T-helper 1 cell treated with Interleukin-12 subunit alpha and Interleukin-12 subunit beta and Interleukin-4 antibody, amounts not matched to agents 30 μg/mL and 1 μg/mL, for 36 hours (primary cell): Measurements from ENCODE around the gene PRKCE.

Source experiments
- H3K27ac Mint-ChIP-seq: one replicate; pipeline ENCODE4 v1.8.0; 2021; ENCODE audit warnings: mild to moderate bottlenecking, mixed read lengths
- H3K27me3 Mint-ChIP-seq: one replicate; pipeline ENCODE4 v1.8.0; 2021; ENCODE audit warnings: low read depth, mixed read lengths
- H3K36me3 Mint-ChIP-seq: one replicate; pipeline ENCODE4 v1.8.0; 2021; ENCODE audit warnings: low read depth, mixed read lengths
- H3K4me1 Mint-ChIP-seq: one replicate; pipeline ENCODE4 v1.8.0; 2021; ENCODE audit warnings: low read depth, mixed read lengths
- H3K4me3 Mint-ChIP-seq: one replicate; pipeline ENCODE4 v1.8.0; 2021; ENCODE audit warnings: mild to moderate bottlenecking, moderate library complexity, mixed read lengths
- H3K9me3 Mint-ChIP-seq: one replicate; pipeline ENCODE4 v1.8.0; 2021; ENCODE audit warnings: mixed read lengths

The PRKCE gene

GRCh38 chr2:45983213-45983612, 331.7 kb downstream of the PRKCE start:
- H3K4me3 Mint-ChIP-seq = no peak overlapping the region
- no peaks in the 10 kb centered on the region for H3K27me3 Mint-ChIP-seq
- no peaks in the 10 kb centered on the region for H3K9me3 Mint-ChIP-seq
- no peaks in the 10 kb centered on the region for H3K36me3 Mint-ChIP-seq
- no peak overlapping the region for H3K27ac Mint-ChIP-seq
- peaks cover 4% of the 10 kb centered on the region for H3K4me1 Mint-ChIP-seq

GRCh38 chr2:45984366-45984765, 332.9 kb downstream of the PRKCE start:
- H3K36me3 Mint-ChIP-seq = no peaks in the 10 kb centered on the region
- no peak overlapping the region for H3K27ac Mint-ChIP-seq
- peaks cover 2% of the 10 kb centered on the region for H3K4me1 Mint-ChIP-seq
- H3K4me3 Mint-ChIP-seq = no peak overlapping the region
- H3K27me3 Mint-ChIP-seq = no peaks in the 10 kb centered on the region
- H3K9me3 Mint-ChIP-seq = no peaks in the 10 kb centered on the region

- no peak overlapping the region for H3K27ac Mint-ChIP-seq
Observed at GRCh38 chr2:45984896-45985473, 333.5 kb downstream of the PRKCE start.

GRCh38 chr2:45986509-45986908, 335.0 kb downstream of the PRKCE start:
- Mint-ChIP-seq H3K36me3 (no peaks in the 10 kb centered on the region), H3K9me3 (no peaks in the 10 kb centered on the region), H3K4me1 (no peaks in the 10 kb centered on the region), H3K27ac (no peak overlapping the region), H3K27me3 (no peaks in the 10 kb centered on the region), H3K4me3 (no peak overlapping the region)

More at GRCh38 chr2:45984896-45985473, 333.5 kb downstream of the PRKCE start:
- no peaks in the 10 kb centered on the region for H3K36me3 Mint-ChIP-seq
- no peak overlapping the region for H3K4me3 Mint-ChIP-seq
- H3K27me3 Mint-ChIP-seq = no peaks in the 10 kb centered on the region
- no peaks in the 10 kb centered on the region for H3K9me3 Mint-ChIP-seq
- no peaks in the 10 kb centered on the region for H3K4me1 Mint-ChIP-seq

GRCh38 chr2:45987856-45988255, 336.4 kb downstream of the PRKCE start:
- H3K27me3 Mint-ChIP-seq = no peaks in the 10 kb centered on the region
- H3K36me3 Mint-ChIP-seq = no peaks in the 10 kb centered on the region
- no peak overlapping the region for H3K4me3 Mint-ChIP-seq
- H3K27ac Mint-ChIP-seq = no peak overlapping the region
- no peaks in the 10 kb centered on the region for H3K9me3 Mint-ChIP-seq
- no peaks in the 10 kb centered on the region for H3K4me1 Mint-ChIP-seq

GRCh38 chr2:45988879-45989278, 337.4 kb downstream of the PRKCE start:
- no peak overlapping the region for H3K27ac Mint-ChIP-seq
- no peaks in the 10 kb centered on the region for H3K9me3 Mint-ChIP-seq
- H3K4me3 Mint-ChIP-seq = no peak overlapping the region
- H3K36me3 Mint-ChIP-seq = no peaks in the 10 kb centered on the region
- H3K4me1 Mint-ChIP-seq = peaks cover 2% of the 10 kb centered on the region
- H3K27me3 Mint-ChIP-seq = no peaks in the 10 kb centered on the region

- Mint-ChIP-seq H3K27ac (no peak overlapping the region), H3K4me1 (peaks cover 2% of the 10 kb centered on the region), H3K4me3 (no peak overlapping the region), H3K27me3 (peaks cover 3% of the 10 kb centered on the region), H3K9me3 (no peaks in the 10 kb centered on the region), H3K36me3 (no peaks in the 10 kb centered on the region)
Observed at GRCh38 chr2:45990131-45990530, 338.7 kb downstream of the PRKCE start.

GRCh38 chr2:45992021-45992740, 340.7 kb downstream of the PRKCE start:
- Mint-ChIP-seq H3K4me1 (peaks cover 2% of the 10 kb centered on the region), H3K27me3 (peaks cover 4% of the 10 kb centered on the region), H3K27ac (no peak overlapping the region), H3K36me3 (no peaks in the 10 kb centered on the region), H3K9me3 (no peaks in the 10 kb centered on the region), H3K4me3 (no peak overlapping the region)

- H3K36me3 Mint-ChIP-seq = no peaks in the 10 kb centered on the region
- no peak overlapping the region for H3K4me3 Mint-ChIP-seq
Observed at GRCh38 chr2:45992741-45993475, 341.4 kb downstream of the PRKCE start.

GRCh38 chr2:45993476-45993991, 342.1 kb downstream of the PRKCE start:
- Mint-ChIP-seq H3K36me3 (no peaks in the 10 kb centered on the region), H3K4me1 (peaks cover 2% of the 10 kb centered on the region), H3K4me3 (no peak overlapping the region), H3K27ac (no peak overlapping the region), H3K27me3 (peaks cover 4% of the 10 kb centered on the region), H3K9me3 (no peaks in the 10 kb centered on the region)

More at GRCh38 chr2:45992741-45993475, 341.4 kb downstream of the PRKCE start:
- H3K9me3 Mint-ChIP-seq = no peaks in the 10 kb centered on the region
- H3K4me1 Mint-ChIP-seq = peaks cover 2% of the 10 kb centered on the region
- peaks cover 4% of the 10 kb centered on the region for H3K27me3 Mint-ChIP-seq
- no peak overlapping the region for H3K27ac Mint-ChIP-seq

- Mint-ChIP-seq H3K36me3 (no peaks in the 10 kb centered on the region), H3K9me3 (no peaks in the 10 kb centered on the region), H3K27ac (no peak overlapping the region), H3K4me3 (no peak overlapping the region), H3K4me1 (peaks cover 2% of the 10 kb centered on the region), H3K27me3 (peaks cover 5% of the 10 kb centered on the region)
Observed at GRCh38 chr2:45994060-45994459, 342.6 kb downstream of the PRKCE start.

- Mint-ChIP-seq H3K4me3 (no peak overlapping the region), H3K4me1 (no peaks in the 10 kb centered on the region), H3K27me3 (peaks cover 3% of the 10 kb centered on the region), H3K9me3 (no peaks in the 10 kb centered on the region), H3K36me3 (peaks cover 3% of the 10 kb centered on the region), H3K27ac (no peak overlapping the region)
Observed at GRCh38 chr2:46000660-46001059, 349.2 kb downstream of the PRKCE start.

GRCh38 chr2:46001290-46001689, 349.8 kb downstream of the PRKCE start:
- Mint-ChIP-seq H3K4me1 (no peaks in the 10 kb centered on the region), H3K4me3 (no peak overlapping the region), H3K9me3 (no peaks in the 10 kb centered on the region), H3K27me3 (peaks cover 3% of the 10 kb centered on the region), H3K36me3 (peaks cover 3% of the 10 kb centered on the region), H3K27ac (no peak overlapping the region)

GRCh38 chr2:46001741-46002506, 350.4 kb downstream of the PRKCE start:
- no peak overlapping the region for H3K27ac Mint-ChIP-seq
- no peaks in the 10 kb centered on the region for H3K9me3 Mint-ChIP-seq
- no peak overlapping the region for H3K4me3 Mint-ChIP-seq
- peaks cover 3% of the 10 kb centered on the region for H3K36me3 Mint-ChIP-seq
- peaks cover 3% of the 10 kb centered on the region for H3K27me3 Mint-ChIP-seq
- no peaks in the 10 kb centered on the region for H3K4me1 Mint-ChIP-seq
